GM19463 (cell line): ENCODE measurements around the gene SIAH2.
"Not testable (repeated sequence)": the region's sequence is repeated elsewhere in the genome, so short reads cannot be mapped to it uniquely, and the experiment has no call there.

Source experiments
- ATAC-seq: cut with Tn5 transposase; IDR thresholded peaks from one replicate; pipeline ENCODE4 v1.9.1; 2021; ENCODE audit warnings: mild to moderate bottlenecking, moderate library complexity; ENCODE audit not compliant: unreplicated experiment

The SIAH2 gene

GRCh38 chr3:150763122-150763840, at the start of gene SIAH2:
Gene SIAH2, minus strand, starts transcription at chr3:150763169. Its CDS starts 320 bp downstream, at chr3:150762849.
- peak; percentile 63 for ATAC-seq

- ATAC-seq, result no peak
Measured at GRCh38 chr3:150811984-150812383, 49.0 kb upstream of the SIAH2 start.

- no peak for ATAC-seq
Measured at GRCh38 chr3:150810641-150811040, 47.7 kb upstream of the SIAH2 start.

GRCh38 chr3:150806185-150806835, 43.3 kb upstream of the SIAH2 start:
- ATAC-seq, result no peak

GRCh38 chr3:150805354-150805753, 42.4 kb upstream of the SIAH2 start:
- no peak for ATAC-seq

- ATAC-seq, result no peak
Measured at GRCh38 chr3:150803440-150803985, 40.5 kb upstream of the SIAH2 start.

GRCh38 chr3:150800722-150801121, 37.8 kb upstream of the SIAH2 start:
- no peak for ATAC-seq

GRCh38 chr3:150798122-150798618, 35.2 kb upstream of the SIAH2 start:
- ATAC-seq, result no peak

GRCh38 chr3:150797155-150797554, 34.2 kb upstream of the SIAH2 start:
- ATAC-seq, result no peak

- not testable (repeated sequence) for ATAC-seq
Measured at GRCh38 chr3:150796527-150796926, 33.6 kb upstream of the SIAH2 start.

GRCh38 chr3:150793641-150794040, 30.7 kb upstream of the SIAH2 start:
- no peak for ATAC-seq

- no peak for ATAC-seq
Measured at GRCh38 chr3:150790629-150791028, 27.7 kb upstream of the SIAH2 start.

- ATAC-seq, result no peak
Measured at GRCh38 chr3:150789451-150789850, 26.5 kb upstream of the SIAH2 start.

- peak; percentile 71 for ATAC-seq
Measured at GRCh38 chr3:150787741-150788370, 24.9 kb upstream of the SIAH2 start.

GRCh38 chr3:150786791-150787190, 23.8 kb upstream of the SIAH2 start:
- no peak for ATAC-seq

- no peak for ATAC-seq
Measured at GRCh38 chr3:150784747-150785125, 21.8 kb upstream of the SIAH2 start.

- ATAC-seq, result peak; percentile 59
Measured at GRCh38 chr3:150783920-150784746, 21.2 kb upstream of the SIAH2 start.

- ATAC-seq, result no peak
Measured at GRCh38 chr3:150783316-150783715, 20.3 kb upstream of the SIAH2 start.

- no peak for ATAC-seq
Measured at GRCh38 chr3:150779402-150779858, 16.5 kb upstream of the SIAH2 start.

- no peak for ATAC-seq
Measured at GRCh38 chr3:150778793-150779401, 15.9 kb upstream of the SIAH2 start.
